Sigmoid colon (tissue), 7 donors: ENCODE data around the gene ZNF71. TPM values are rescaled to one million over a fixed set of nuclear protein-coding genes. Genes with fewer than 3 reads are reported as not detected.

ENCODE experiments used
- DNase-seq: peaks from one replicate; pipeline ENCODE4 v3.0.0-alpha.2; 2019
- H3K27ac ChIP-seq, 4 donors: fragments of 200-600 bp; sonication (generic); one replicate each; pipeline ENCODE4 v1.5.1; 2016 to 2019; ENCODE audit warnings: mild to moderate bottlenecking in 1 of 4
- H3K27me3 ChIP-seq, 3 donors: fragments of 200-600 bp; sonication (generic); one replicate each; pipeline ENCODE4 v1.5.1; 2019; ENCODE audit warnings: mild to moderate bottlenecking in 1 of 3
- H3K36me3 ChIP-seq, 4 donors: fragments of 200-600 bp; sonication (generic); one replicate each; pipeline ENCODE4 v1.5.1; 2016 to 2019
- H3K4me1 ChIP-seq, 4 donors: fragments of 200-600 bp; sonication (generic); one replicate each; pipeline ENCODE4 v1.5.1; 2017 to 2019
- H3K4me3 ChIP-seq, 4 donors: fragments of 200-600 bp; sonication (generic); one replicate each; pipeline ENCODE4 v1.5.1; 2017 to 2019; ENCODE audit warnings: mild to moderate bottlenecking in 2 of 4, moderate library complexity in 1 of 4
- H3K9me3 ChIP-seq, 4 donors: fragments of 200-600 bp in 3 of 4; sonication (generic) in 3 of 4; one replicate each; pipeline versions ENCODE4 v1.5.1 to v1.6.1; 2013 to 2019
- EP300 ChIP-seq, 4 donors: sonication (generic); formaldehyde crosslinking; IDR thresholded peaks; one replicate each; pipeline ENCODE4 v1.6.1; 2017; ENCODE audit warnings: antibody characterized with exemption in 4 of 4
- POLR2A ChIP-seq, 2 donors: fragments of 450-650 bp; IDR thresholded peaks; one replicate each; pipeline ENCODE4 v1.6.1; 2016; ENCODE audit warnings: antibody characterized with exemption in 2 of 2, mild to moderate bottlenecking in 2 of 2, moderate library complexity in 2 of 2
- POLR2AphosphoS5 ChIP-seq, 4 donors: sonication (generic); formaldehyde crosslinking; IDR thresholded peaks; one replicate each; pipeline ENCODE4 v1.6.1; 2017; ENCODE audit warnings: antibody characterized with exemption in 4 of 4
- WGBS, 2 donors: extraction: QIAGEN DNeasy Blood & Tissue Kit; methylation state at CpG; one replicate each; pipeline ENCODE4 v1.1.7; 2013; 5-methylcytosine and 5-hydroxymethylcytosine counted together
- intact Hi-C: fragments of 100-400 bp; cut with DNase I; formaldehyde crosslinking; loops from one replicate; pipeline ENCODE4 v1.15.1; 2023
- polyA plus RNA-seq, 3 donors: library from polyadenylated mRNA; stranded (reverse); fragments of 200-250 nt; gene quantifications; one replicate each; pipeline ENCODE4 v1.2.3, GENCODE V29; 2013
- total RNA-seq, 4 donors: library from RNA; depleted of rRNA; stranded (reverse); fragments of >200 nt; gene quantifications; one replicate each; pipeline ENCODE4 v1.1.0, GENCODE V29; 2016
- TF ChIP-seq, protein P1 (sequence below), 4 experiments: fragments of 450-650 bp in 3 of 4; fragments of 200-600 bp in 1 of 4; IDR thresholded peaks; one replicate each; pipeline ENCODE4 v1.5.1; 2016 to 2019; ENCODE audit warnings: antibody characterized with exemption in 4 of 4, mild to moderate bottlenecking in 3 of 4, moderate library complexity in 2 of 4
- donor health status: healthy with polysubstance abuse.
- donor health status: Bipolar disorder and iron deficiency.
- donor health status: healthy.

The ZNF71 gene
- total and polyA plus RNA-seq, 7 donors: 0.60 to 18.0 (median 10.4) TPM

DNA sequence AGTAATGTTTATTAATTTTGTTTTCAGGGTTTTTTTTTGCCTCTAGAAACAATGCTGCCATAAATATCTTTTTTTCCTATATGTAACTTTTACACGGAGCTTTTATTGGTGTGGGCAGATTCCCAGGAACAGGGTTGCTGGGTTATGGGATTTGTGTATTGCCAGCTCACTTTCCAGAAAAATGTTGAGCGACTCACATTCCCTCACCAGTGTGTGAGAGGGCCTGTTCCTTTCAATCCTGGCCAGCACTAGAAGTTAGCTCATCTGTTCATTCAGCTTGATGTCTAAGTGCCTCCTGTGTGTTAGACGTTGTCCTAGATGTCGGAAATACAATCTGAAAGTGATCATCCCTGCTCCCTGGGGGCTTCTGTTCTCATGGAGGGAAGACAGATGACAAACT, 2.6 kb downstream of the ZNF71 start:
- no peak for DNase-seq
- 95% methylated on average over 4 of the region's 4 CpGs for WGBS, 2 donors
- peaks cover 0 to 24% (median 7%) of the 10 kb centered on the region in 4 donors for H3K36me3 ChIP-seq
- peaks cover 0 to 19% (median 8%) of the 10 kb centered on the region in 4 donors for H3K4me1 ChIP-seq
- H3K9me3 ChIP-seq: peaks cover 0 to 12% (median 0%) of the 10 kb centered on the region in 4 donors
- no peak overlapping the region for H3K27ac ChIP-seq
- TF ChIP-seq POLR2AphosphoS5 (IDR thresholded peaks at IDR 0.05) (no peak), POLR2A (IDR thresholded peaks at IDR 0.05) (no peak), EP300 (IDR thresholded peaks at IDR 0.05) (no peak)
- TF ChIP-seq, protein P1, sequence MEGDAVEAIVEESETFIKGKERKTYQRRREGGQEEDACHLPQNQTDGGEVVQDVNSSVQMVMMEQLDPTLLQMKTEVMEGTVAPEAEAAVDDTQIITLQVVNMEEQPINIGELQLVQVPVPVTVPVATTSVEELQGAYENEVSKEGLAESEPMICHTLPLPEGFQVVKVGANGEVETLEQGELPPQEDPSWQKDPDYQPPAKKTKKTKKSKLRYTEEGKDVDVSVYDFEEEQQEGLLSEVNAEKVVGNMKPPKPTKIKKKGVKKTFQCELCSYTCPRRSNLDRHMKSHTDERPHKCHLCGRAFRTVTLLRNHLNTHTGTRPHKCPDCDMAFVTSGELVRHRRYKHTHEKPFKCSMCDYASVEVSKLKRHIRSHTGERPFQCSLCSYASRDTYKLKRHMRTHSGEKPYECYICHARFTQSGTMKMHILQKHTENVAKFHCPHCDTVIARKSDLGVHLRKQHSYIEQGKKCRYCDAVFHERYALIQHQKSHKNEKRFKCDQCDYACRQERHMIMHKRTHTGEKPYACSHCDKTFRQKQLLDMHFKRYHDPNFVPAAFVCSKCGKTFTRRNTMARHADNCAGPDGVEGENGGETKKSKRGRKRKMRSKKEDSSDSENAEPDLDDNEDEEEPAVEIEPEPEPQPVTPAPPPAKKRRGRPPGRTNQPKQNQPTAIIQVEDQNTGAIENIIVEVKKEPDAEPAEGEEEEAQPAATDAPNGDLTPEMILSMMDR (IDR thresholded peaks at IDR 0.05): no peak
- intact Hi-C loops: loop anchor here (5.0 to 10.0 kb wide), 3 partner anchors 75 to 203 kb away; partner anchors contain the start of genes ZNF582, ZNF667 and ZNF835
- no peaks in the 10 kb centered on the region for H3K27me3 ChIP-seq
- no peak overlapping the region for H3K4me3 ChIP-seq

DNA sequence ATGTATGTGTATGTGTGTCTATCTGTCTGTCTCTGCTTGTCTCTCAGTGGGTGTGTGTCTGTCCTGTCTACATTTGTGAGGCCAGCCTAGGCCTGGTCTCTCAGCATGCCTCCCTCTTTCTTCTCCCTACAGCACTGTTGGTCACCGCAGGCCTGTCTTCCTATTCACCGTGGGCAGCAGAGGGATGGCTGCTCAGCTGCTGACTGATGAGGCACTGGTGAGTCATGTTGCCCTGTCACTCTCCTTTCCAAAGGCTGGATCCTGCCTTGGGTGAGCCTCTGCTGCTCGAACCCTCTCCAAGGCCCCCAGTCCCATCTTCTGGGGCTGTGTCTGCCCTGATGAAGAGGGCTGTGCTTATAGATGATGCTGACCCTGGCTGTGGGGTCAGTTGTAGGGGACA, 6.3 kb downstream of the ZNF71 start:
- Histone ChIP-seq H3K4me3 (no peak overlapping the region), H3K4me1 (peaks cover 0 to 3% (median 2%) of the 10 kb centered on the region in 4 donors), H3K27ac (no peak overlapping the region), H3K27me3 (no peaks in the 10 kb centered on the region), H3K9me3 (peaks cover 0 to 27% (median 11%) of the 10 kb centered on the region in 4 donors), H3K36me3 (peaks cover 0 to 27% (median 7%) of the 10 kb centered on the region in 4 donors)
- no peak for DNase-seq
- 93 to 96% methylated on average over 3 of the region's 3 CpGs for WGBS, 2 donors
- intact Hi-C loops: no loop called here
- TF ChIP-seq EP300 (IDR thresholded peaks at IDR 0.05) (no peak), POLR2AphosphoS5 (IDR thresholded peaks at IDR 0.05) (no peak)
- TF ChIP-seq, protein P1 (IDR thresholded peaks at IDR 0.05): no peak

DNA sequence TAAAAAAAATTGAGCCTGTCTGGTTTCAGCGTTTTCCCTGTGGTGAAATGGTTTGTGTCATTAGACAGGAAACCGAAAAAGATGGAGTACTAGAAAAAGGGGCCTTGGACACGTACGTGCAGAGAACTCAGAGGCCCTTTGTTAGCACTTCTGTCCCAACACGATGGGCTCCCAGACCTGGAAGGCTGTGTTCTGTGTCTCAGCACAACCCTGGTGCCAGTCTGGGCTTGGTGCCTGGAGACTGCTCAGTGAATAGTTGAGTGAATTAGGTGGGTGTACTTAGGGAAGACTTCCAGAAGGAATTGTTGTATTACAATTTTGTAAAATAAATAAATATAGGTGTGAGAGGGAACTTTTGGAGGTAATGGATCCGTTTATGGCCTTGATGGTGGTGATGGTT, 8.7 kb downstream of the ZNF71 start:
- no peak overlapping the region for H3K4me3 ChIP-seq
- peaks cover 0 to 22% (median 7%) of the 10 kb centered on the region in 4 donors for H3K36me3 ChIP-seq
- H3K4me1 ChIP-seq: no peaks in the 10 kb centered on the region
- intact Hi-C loops: no loop called here
- no peak for DNase-seq
- no peaks in the 10 kb centered on the region for H3K27me3 ChIP-seq
- 80 to 85% methylated on average over 6 of the region's 6 CpGs for WGBS, 2 donors
- no peak for TF ChIP-seq POLR2A (IDR thresholded peaks at IDR 0.05)
- H3K9me3 ChIP-seq: peaks cover 0 to 41% (median 15%) of the 10 kb centered on the region in 4 donors
- H3K27ac ChIP-seq: no peak overlapping the region

DNA sequence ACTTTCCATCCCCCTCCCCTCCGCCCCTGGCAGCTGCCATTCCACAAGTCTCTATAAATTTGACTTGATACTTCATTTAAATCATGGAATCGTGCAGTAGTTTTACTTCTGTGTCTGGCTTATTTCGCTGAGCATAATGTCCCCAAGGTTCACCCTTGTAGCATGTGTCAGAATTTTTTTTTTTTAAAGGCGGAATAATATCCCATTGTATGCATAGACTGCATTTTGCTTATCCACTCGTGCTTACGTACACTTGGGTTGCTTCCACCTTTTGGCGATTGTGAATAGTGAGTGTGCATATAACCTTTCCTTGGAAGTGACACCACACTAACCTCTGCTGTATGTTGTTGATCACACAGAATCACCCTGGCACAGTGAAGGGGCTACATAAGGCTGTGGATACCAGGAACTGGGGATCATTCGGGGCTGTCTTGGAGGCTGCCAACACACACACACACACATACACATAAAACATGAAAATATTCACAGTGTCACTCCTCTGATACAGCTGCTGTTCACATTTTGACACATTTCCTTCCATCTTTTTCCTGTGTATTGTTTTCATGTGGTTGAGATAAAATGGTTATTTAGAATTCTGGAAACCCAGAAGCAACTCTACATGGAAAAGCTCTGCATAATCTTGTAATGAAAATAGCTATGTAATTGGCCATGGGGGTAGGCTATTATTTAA, 13.3 kb downstream of the ZNF71 start:
- WGBS, 2 donors: 92 to 96% methylated on average over 8 of the region's 8 CpGs
- intact Hi-C loops: no loop called here
- TF ChIP-seq, protein P1 (IDR thresholded peaks at IDR 0.05): no peak
- TF ChIP-seq POLR2AphosphoS5 (IDR thresholded peaks at IDR 0.05) (no peak), EP300 (IDR thresholded peaks at IDR 0.05) (no peak), POLR2A (IDR thresholded peaks at IDR 0.05) (no peak)
- no peak overlapping the region for H3K4me3 ChIP-seq
- no peaks in the 10 kb centered on the region for H3K27me3 ChIP-seq
- peaks cover 0 to 61% (median 15%) of the 10 kb centered on the region in 4 donors for H3K9me3 ChIP-seq
- no peaks in the 10 kb centered on the region for H3K4me1 ChIP-seq
- DNase-seq: no peak
- H3K36me3 ChIP-seq: peaks cover 0 to under 1% (median 0%) of the 10 kb centered on the region in 4 donors
- no peak overlapping the region for H3K27ac ChIP-seq

DNA sequence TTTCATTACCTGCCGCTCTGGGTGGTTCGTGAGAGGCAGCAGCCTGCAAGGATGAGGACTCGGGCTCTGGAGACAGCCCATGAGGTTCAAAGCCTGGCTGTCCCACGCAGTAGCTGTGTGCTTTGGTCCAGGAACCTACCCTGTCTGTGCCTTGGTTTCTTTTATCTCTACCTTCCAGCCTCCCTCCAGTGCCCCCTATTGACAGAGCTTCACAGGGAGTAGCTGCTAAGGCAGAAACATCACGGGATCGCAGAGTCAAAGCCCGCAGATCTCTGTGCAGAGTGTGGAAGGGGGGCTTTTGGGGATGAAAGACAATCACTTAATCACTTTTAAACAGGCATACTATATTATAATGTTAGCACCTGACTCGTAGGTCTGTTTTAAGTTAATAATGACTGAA, 16.2 kb downstream of the ZNF71 start:
- H3K4me3 ChIP-seq: no peak overlapping the region
- no peaks in the 10 kb centered on the region for H3K27me3 ChIP-seq
- no peak overlapping the region for H3K27ac ChIP-seq
- intact Hi-C loops: no loop called here
- 76 to 90% methylated on average over 8 of the region's 8 CpGs for WGBS, 2 donors
- H3K36me3 ChIP-seq: peaks cover 0 to 6% (median 3%) of the 10 kb centered on the region in 4 donors
- H3K4me1 ChIP-seq: no peaks in the 10 kb centered on the region
- TF ChIP-seq EP300 (IDR thresholded peaks at IDR 0.05): no peak
- TF ChIP-seq, protein P1 (IDR thresholded peaks at IDR 0.05): no peak
- H3K9me3 ChIP-seq: peaks cover 0 to 53% (median 4%) of the 10 kb centered on the region in 4 donors
- DNase-seq: no peak
